Prostate gland (tissue), 2 donors: Measurements from ENCODE around the gene PUM2. TPM values are rescaled to one million over a fixed set of nuclear protein-coding genes. Genes with fewer than 3 reads are reported as not detected.
"Not testable (repeated sequence)": the region's sequence is repeated elsewhere in the genome, so short reads cannot be mapped to it uniquely, and the experiment has no call there.

Experiments
- DNase-seq: peaks from one replicate; pipeline ENCODE4 v3.0.0-alpha.2; 2019; ENCODE audit warnings: low spot score
- H3K27ac ChIP-seq, 2 donors: fragments of 200-600 bp; sonication (generic); 2 replicates each; pipeline ENCODE4 v1.5.1; 2017 to 2019
- H3K27me3 ChIP-seq: fragments of 200-600 bp; sonication (generic); replicated peaks from 2 replicates; pipeline ENCODE4 v1.5.1; 2019; ENCODE audit not compliant: insufficient read depth
- H3K36me3 ChIP-seq, 2 donors: fragments of 200-600 bp; sonication (generic); 1 replicate in 1 of 2; 2 replicates in 1 of 2; pipeline versions ENCODE4 v1.5.1 to v1.8.1; 2017 to 2019
- H3K4me1 ChIP-seq: fragments of 200-600 bp; sonication (generic); replicated peaks from 2 replicates; pipeline ENCODE4 v1.5.1; 2019
- H3K4me3 ChIP-seq, 2 donors: fragments of 200-600 bp; sonication (generic); 2 replicates each; pipeline ENCODE4 v1.5.1; 2017 to 2019
- H3K9me3 ChIP-seq: fragments of 200-600 bp; sonication (generic); 2 replicates; pipeline ENCODE4 v1.5.1; 2017
- POLR2A ChIP-seq: fragments of 450-650 bp; IDR thresholded peaks from one replicate; pipeline ENCODE4 v1.6.1; 2016; ENCODE audit warnings: antibody characterized with exemption, mild to moderate bottlenecking
- POLR2AphosphoS5 ChIP-seq: sonication (generic); formaldehyde crosslinking; IDR thresholded peaks from one replicate; pipeline ENCODE4 v1.6.1; 2017; ENCODE audit warnings: antibody characterized with exemption
- WGBS: methylation state at CpG from one replicate; pipeline ENCODE4 v1.1.5; 2018; 5-methylcytosine and 5-hydroxymethylcytosine counted together
- intact Hi-C: fragments of 100-400 bp; cut with DNase I; formaldehyde crosslinking; loops from one replicate; pipeline ENCODE4 v1.14.2; 2022
- total RNA-seq, 2 donors: library from RNA; depleted of rRNA; stranded (reverse); fragments of >200 nt; gene quantifications; one replicate each; pipeline ENCODE4 v1.1.0, GENCODE V29; 2016
- TF ChIP-seq, protein P1 (sequence below), 4 experiments: fragments of 200-600 bp in 2 of 4; fragments of 450-650 bp in 2 of 4; sonication (generic) in 2 of 4; IDR thresholded peaks; 1 replicate in 3 of 4; 2 replicates in 1 of 4; pipeline ENCODE4 v1.5.1; 2016 to 2019; ENCODE audit warnings: antibody characterized with exemption in 4 of 4, mild to moderate bottlenecking in 2 of 4, moderate library complexity in 2 of 4

PUM2 gene
- total RNA-seq, 2 donors from 2014 or later: 60.8 to 89.0 TPM

DNA sequence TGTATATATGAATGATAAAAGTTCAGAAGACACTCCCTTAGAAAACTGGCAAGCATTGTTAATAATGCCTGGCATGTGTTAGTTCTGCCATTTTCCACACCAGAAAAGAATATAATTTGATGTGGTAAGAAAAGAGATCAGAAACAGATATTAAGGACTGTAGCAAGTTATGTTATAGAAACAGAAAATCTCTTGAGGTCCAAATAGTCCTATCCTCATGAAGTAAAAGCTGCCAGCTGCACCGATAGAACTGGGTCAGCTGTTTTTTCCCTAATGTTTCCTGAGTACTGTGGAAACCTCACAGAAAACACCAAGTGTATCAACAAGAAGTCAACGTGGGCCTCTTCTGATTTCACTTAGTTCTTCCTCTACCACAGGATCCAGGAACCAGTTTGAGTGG, 68.8 kb downstream of the PUM2 start:
- intact Hi-C loops: no loop called here
- H3K27ac ChIP-seq: no peak overlapping the region
- H3K36me3 ChIP-seq: no peaks in the 10 kb centered on the region
- H3K27me3 ChIP-seq: no peaks in the 10 kb centered on the region
- no peak overlapping the region for H3K4me3 ChIP-seq
- DNase-seq: no peak
- H3K9me3 ChIP-seq: no peaks in the 10 kb centered on the region
- WGBS: 84% methylated on average over 2 of the region's 2 CpGs
- H3K4me1 ChIP-seq: no peaks in the 10 kb centered on the region
- no peak for TF ChIP-seq POLR2A
- TF ChIP-seq POLR2AphosphoS5: no peak
- TF ChIP-seq, protein P1, sequence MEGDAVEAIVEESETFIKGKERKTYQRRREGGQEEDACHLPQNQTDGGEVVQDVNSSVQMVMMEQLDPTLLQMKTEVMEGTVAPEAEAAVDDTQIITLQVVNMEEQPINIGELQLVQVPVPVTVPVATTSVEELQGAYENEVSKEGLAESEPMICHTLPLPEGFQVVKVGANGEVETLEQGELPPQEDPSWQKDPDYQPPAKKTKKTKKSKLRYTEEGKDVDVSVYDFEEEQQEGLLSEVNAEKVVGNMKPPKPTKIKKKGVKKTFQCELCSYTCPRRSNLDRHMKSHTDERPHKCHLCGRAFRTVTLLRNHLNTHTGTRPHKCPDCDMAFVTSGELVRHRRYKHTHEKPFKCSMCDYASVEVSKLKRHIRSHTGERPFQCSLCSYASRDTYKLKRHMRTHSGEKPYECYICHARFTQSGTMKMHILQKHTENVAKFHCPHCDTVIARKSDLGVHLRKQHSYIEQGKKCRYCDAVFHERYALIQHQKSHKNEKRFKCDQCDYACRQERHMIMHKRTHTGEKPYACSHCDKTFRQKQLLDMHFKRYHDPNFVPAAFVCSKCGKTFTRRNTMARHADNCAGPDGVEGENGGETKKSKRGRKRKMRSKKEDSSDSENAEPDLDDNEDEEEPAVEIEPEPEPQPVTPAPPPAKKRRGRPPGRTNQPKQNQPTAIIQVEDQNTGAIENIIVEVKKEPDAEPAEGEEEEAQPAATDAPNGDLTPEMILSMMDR (IDR thresholded peaks at IDR 0.05): no peak

DNA sequence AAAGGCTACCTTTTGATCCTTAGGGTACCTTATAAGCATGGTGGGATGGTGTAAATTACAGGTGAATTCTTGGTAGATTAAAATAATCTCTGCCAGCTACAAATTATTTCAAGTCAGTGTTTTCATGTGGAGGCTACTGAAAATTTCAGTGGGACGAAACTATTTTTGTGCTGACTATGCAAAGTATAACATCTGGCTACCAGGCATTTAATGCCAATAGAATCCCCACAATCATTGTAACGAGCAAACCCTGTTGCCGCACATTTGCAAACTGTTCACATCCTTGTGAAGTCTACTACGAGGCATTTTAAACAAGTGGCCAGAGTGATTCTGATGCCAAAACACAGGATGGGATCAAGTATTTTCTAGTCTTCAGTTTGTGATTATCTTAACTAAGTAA, 77.6 kb downstream of the PUM2 start:
- intact Hi-C loops: no loop called here
- Histone ChIP-seq H3K4me3 (no peak overlapping the region), H3K27ac (no peak overlapping the region), H3K36me3 (no peaks in the 10 kb centered on the region), H3K27me3 (no peaks in the 10 kb centered on the region), H3K9me3 (no peaks in the 10 kb centered on the region), H3K4me1 (no peaks in the 10 kb centered on the region)
- 93% methylated on average over 4 of the region's 4 CpGs for WGBS
- no peak for DNase-seq
- no peak for TF ChIP-seq POLR2AphosphoS5
- TF ChIP-seq, protein P1 (IDR thresholded peaks at IDR 0.05): no peak
- TF ChIP-seq POLR2A: no peak

DNA sequence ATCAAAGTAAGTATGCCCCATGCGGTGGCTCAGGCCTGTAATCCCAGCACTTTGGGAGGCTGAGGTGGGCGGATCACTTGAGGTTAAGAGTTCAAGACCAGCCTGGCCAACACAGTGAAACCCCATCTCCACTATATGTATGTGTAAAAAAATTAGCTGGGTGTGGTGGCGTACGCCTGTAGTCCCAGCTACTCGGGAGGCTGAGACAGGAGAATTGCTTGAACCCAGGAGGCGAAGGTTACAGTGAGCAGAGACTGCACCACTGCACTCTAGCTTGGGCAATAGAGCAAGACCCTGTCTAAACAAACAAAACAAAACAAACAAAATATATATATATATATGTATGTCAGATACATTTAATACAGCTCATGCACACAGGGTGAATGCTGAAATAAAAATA, 82.3 kb downstream of the PUM2 start:
- not testable (repeated sequence) for H3K4me3 ChIP-seq, H3K36me3 ChIP-seq
- WGBS: 90% methylated on average over 6 of the region's 6 CpGs

DNA sequence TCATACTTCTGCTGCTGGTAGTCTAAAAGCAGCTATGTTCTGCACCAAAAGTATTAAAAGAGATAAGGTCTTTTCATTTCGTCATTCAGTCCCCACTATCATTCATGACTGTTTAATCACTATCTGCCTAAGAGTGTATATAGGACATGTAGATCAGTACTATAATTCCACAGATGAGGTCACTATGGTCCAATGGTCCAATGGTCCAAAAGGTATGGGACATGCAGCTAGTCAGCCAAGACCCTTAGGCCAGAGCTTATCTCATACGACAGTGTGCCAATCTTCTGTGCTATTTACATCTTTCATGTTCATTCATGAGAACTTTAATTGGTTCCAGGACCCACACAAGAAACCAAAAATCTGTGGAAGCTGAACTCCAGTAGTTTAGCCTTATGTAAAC, 83.1 kb downstream of the PUM2 start:
- no peaks in the 10 kb centered on the region for H3K27me3 ChIP-seq
- H3K9me3 ChIP-seq: no peaks in the 10 kb centered on the region
- no peak overlapping the region for H3K27ac ChIP-seq
- intact Hi-C loops: no loop called here
- 82% methylated on average over 2 of the region's 2 CpGs for WGBS
- no peaks in the 10 kb centered on the region for H3K36me3 ChIP-seq
- H3K4me1 ChIP-seq: no peaks in the 10 kb centered on the region
- H3K4me3 ChIP-seq: no peak overlapping the region
- TF ChIP-seq, protein P1 (IDR thresholded peaks at IDR 0.05): no peak
- TF ChIP-seq POLR2AphosphoS5 (no peak), POLR2A (no peak)
- no peak for DNase-seq

More for the DNA sequence above, 82.3 kb downstream of the PUM2 start:
- H3K27me3 ChIP-seq, H3K9me3 ChIP-seq, H3K4me1 ChIP-seq, intact Hi-C loops, DNase-seq, H3K27ac ChIP-seq: not testable (repeated sequence)

DNA sequence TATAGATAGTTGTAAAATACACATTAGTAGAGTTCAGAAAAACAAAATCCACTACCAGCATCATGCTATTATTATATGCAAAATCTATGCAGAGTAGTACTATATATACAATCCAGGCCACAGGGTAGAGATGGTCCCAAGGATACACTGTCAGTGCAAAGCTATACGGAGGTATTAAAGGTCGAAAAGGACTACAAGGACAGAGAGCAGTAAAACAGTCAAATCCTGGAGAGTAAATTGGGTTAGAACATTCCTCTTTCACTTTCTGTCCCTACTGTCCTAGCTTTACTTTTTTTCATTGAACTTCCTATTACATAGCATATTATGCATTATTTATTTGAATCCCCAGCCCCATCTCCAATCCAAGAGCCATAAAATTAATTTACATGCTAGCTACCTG, 86.0 kb downstream of the PUM2 start:
- no peak overlapping the region for H3K4me3 ChIP-seq
- H3K27me3 ChIP-seq: no peaks in the 10 kb centered on the region
- H3K9me3 ChIP-seq: no peaks in the 10 kb centered on the region
- DNase-seq: no peak
- H3K36me3 ChIP-seq: no peaks in the 10 kb centered on the region
- H3K4me1 ChIP-seq: no peaks in the 10 kb centered on the region
- intact Hi-C loops: no loop called here
- 63% methylated on average over 2 of the region's 2 CpGs for WGBS
- TF ChIP-seq, protein P1 (IDR thresholded peaks at IDR 0.05): no peak
- TF ChIP-seq POLR2A (no peak), POLR2AphosphoS5 (no peak)
- H3K27ac ChIP-seq: no peak overlapping the region
